Measurements from ENCODE around the gene DNAH2.

DNA sequence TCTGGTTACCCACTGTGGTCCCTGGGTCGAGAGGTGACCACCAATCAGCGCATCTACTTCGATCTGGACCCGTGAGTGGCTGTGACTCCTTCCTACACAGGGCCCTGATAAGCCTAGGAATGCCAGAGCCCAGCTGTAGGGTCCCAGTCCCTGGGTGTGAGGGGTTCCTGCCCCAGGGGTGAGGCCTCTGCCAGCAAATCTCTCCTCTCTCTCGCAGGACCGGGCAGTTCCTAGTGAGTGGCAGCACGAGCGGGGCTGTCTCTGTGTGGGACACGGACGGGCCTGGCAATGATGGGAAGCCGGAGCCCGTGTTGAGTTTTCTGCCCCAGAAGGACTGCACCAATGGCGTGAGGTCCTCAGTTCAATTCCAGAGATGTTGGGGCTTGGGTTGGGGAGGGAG, 14.8 kb upstream of the DNAH2 start:
- no peak for TF ChIP-seq EP300 (IDR thresholded peaks at IDR 0.05)
- no peak for TF ChIP-seq POLR2A (IDR thresholded peaks at IDR 0.05)
- TF ChIP-seq, protein P1, sequence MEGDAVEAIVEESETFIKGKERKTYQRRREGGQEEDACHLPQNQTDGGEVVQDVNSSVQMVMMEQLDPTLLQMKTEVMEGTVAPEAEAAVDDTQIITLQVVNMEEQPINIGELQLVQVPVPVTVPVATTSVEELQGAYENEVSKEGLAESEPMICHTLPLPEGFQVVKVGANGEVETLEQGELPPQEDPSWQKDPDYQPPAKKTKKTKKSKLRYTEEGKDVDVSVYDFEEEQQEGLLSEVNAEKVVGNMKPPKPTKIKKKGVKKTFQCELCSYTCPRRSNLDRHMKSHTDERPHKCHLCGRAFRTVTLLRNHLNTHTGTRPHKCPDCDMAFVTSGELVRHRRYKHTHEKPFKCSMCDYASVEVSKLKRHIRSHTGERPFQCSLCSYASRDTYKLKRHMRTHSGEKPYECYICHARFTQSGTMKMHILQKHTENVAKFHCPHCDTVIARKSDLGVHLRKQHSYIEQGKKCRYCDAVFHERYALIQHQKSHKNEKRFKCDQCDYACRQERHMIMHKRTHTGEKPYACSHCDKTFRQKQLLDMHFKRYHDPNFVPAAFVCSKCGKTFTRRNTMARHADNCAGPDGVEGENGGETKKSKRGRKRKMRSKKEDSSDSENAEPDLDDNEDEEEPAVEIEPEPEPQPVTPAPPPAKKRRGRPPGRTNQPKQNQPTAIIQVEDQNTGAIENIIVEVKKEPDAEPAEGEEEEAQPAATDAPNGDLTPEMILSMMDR (IDR thresholded peaks at IDR 0.05): no peak
- no peak for TF ChIP-seq POLR2AphosphoS5 (IDR thresholded peaks at IDR 0.05)
